C4-2B (cell line): ENCODE data around the gene GALNT3.

Experiments used
- ZFX ChIP-seq: fragments of 450-650 bp; IDR thresholded peaks from 2 replicates; pipeline ENCODE4 v1.6.1; 2017
- TF ChIP-seq, protein P1 (sequence below): fragments of 450-650 bp; conservative IDR thresholded peaks from 2 replicates; pipeline ENCODE4 v1.5.1; 2017; ENCODE audit warnings: mild to moderate bottlenecking

DNA sequence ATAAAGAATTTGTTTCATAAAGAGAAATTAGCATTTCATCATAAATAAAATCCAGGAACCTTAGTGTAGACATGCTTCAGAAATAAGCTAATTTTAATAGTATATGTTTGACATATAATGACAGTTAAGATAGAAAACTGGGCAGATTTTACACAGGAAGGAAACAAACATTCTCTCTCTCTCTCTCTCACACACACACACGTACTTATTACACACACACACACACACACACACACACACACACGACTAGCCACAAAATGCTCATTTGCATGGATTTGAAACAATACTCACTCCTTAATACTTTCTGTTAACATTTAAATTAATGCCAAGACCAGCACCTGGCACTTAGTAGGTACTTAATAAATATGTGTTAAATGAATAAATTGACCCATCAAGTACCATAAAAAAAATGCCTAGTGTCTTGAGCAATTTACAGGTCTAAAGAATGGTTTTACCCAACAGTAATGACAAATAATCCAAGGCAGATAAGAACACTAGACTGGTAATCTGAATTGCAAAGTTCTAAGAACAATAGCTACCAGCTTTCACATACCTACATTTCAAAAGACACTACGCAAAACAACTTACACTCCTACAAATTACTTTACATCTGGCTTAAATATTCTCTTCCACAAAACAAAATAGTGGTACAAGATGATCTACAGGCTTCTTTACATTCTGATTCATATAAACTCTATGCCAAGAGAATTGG is 2.9 kb upstream of the GALNT3 start:
- TF ChIP-seq, protein P1, sequence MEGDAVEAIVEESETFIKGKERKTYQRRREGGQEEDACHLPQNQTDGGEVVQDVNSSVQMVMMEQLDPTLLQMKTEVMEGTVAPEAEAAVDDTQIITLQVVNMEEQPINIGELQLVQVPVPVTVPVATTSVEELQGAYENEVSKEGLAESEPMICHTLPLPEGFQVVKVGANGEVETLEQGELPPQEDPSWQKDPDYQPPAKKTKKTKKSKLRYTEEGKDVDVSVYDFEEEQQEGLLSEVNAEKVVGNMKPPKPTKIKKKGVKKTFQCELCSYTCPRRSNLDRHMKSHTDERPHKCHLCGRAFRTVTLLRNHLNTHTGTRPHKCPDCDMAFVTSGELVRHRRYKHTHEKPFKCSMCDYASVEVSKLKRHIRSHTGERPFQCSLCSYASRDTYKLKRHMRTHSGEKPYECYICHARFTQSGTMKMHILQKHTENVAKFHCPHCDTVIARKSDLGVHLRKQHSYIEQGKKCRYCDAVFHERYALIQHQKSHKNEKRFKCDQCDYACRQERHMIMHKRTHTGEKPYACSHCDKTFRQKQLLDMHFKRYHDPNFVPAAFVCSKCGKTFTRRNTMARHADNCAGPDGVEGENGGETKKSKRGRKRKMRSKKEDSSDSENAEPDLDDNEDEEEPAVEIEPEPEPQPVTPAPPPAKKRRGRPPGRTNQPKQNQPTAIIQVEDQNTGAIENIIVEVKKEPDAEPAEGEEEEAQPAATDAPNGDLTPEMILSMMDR: no peak
- TF ChIP-seq ZFX: no peak
